ES-I3 (cell line): ENCODE data around the gene ADCYAP1R1.

Experiments used
- H3K36me3 ChIP-seq: 2 replicates; pipeline ENCODE4 v1.6.1; 2013; ENCODE audit warnings: mild to moderate bottlenecking, low read length, control low read depth, moderate library complexity; ENCODE audit not compliant: insufficient read depth
- H3K4me1 ChIP-seq: 2 replicates; pipeline ENCODE4 v1.6.1; 2013; ENCODE audit warnings: mild to moderate bottlenecking, control low read depth, low read length; ENCODE audit not compliant: insufficient read depth
- H3K9ac ChIP-seq: 2 replicates; pipeline ENCODE4 v1.6.1; 2013; ENCODE audit warnings: low read depth, mild to moderate bottlenecking, low read length, moderate library complexity
- H3K9me3 ChIP-seq: 2 replicates; pipeline ENCODE4 v1.6.1; 2013; ENCODE audit warnings: mild to moderate bottlenecking, low read length, moderate library complexity; ENCODE audit not compliant: control insufficient read depth, insufficient read depth

Gene ADCYAP1R1

DNA sequence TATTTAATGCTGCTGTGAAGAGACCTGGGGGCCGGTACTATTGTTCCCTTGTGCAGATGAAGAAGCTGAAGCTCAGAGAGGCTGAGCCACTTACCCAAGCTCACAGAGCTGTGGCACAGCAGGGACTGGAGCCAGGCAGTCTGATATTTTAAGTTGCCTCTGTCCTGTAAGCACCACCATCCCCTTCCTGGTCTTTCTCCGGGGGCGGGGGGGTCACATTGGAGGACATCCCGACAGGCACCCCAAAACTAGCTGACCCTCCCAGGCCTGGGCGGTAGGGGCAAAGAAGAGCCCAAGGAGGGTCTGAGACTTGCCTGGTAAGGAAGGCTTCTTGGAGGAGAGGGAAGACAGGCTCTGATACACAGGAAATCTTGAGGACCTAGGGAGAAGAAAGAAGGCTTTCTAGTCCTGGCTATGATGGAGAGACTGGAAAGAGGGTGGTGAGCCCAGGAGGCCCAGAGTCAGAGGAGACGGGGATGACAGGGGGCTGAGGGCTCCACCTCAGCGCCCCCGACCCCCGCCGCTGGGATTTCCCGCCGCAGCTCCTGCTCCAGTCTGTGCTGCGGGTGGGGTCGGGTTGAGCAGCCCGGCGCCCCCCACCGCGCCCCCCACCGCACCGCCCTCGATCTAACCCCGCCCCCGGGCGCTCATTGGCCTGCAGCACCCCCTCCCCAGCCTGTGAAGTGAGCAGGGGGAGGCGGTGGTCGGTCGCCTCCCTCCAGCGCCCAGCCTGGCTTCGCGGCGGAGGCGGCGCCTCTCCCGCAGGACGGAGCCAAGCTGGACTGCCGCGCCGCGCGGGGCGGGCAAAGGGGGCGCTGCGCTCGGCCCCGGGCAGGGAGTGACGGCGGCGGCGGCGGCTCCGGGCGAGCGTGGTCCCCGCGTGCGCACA, at the start of gene ADCYAP1R1:
Gene ADCYAP1R1, plus strand, starts transcription at position 711 of the 889 bp plus-strand sequence. CDS start 10,957 bp downstream, outside the sequence.
- Histone ChIP-seq H3K4me1 (peaks cover 7% of the 10 kb centered on the region; the same call in 1 of the 2 replicates), H3K9me3 (no peaks in the 10 kb centered on the region), H3K36me3 (no peaks in the 10 kb centered on the region), H3K9ac (peak within 1 kb of the TSS; percentile 71)

DNA sequence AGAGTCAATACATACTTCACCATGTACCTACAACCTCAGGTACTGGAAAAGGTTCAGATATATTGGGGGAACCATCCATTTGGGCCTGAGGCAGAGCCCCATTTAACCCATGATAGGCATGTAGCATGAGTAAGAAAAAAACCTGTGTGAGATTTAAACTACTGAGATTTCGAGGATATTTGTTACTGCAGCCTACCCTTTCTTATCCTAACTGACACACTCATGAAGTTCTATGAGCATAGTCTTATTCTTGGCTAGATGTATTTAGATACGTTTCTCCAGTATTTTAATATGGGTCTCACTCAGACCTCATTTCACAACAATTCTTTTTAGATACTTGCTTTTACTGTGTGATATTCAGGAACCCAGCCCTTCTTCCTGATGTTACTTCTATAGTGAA, 49.0 kb upstream of the ADCYAP1R1 start:
- Histone ChIP-seq H3K9me3 (no peaks in the 10 kb centered on the region), H3K9ac (no peak overlapping the region), H3K36me3 (peaks cover 2% of the 10 kb centered on the region; the same call in 1 of the 2 replicates), H3K4me1 (no peaks in the 10 kb centered on the region)

DNA sequence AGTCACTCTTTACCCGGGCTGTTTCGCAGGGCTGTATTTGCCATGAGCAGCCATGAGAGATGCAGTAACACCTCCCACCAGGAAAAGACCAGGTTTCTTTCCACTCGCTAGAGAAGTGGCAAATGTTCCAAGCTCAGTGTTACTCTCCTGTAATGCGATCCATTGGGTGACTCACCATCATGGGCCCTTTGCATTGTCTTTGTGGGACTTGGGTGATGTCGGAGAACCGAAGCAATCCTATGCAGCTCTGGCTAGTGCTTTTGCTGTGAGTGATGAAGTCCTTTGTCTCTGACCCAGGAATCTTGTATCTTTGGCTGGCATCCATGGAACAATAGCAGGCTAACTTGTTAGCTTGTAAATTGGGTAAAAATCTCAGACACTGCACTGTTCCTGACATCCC, 48.4 kb upstream of the ADCYAP1R1 start:
- H3K9me3 ChIP-seq = no peaks in the 10 kb centered on the region
- H3K36me3 ChIP-seq = peaks cover 2% of the 10 kb centered on the region; the same call in 1 of the 2 replicates
- no peak overlapping the region for H3K9ac ChIP-seq
- no peaks in the 10 kb centered on the region for H3K4me1 ChIP-seq

DNA sequence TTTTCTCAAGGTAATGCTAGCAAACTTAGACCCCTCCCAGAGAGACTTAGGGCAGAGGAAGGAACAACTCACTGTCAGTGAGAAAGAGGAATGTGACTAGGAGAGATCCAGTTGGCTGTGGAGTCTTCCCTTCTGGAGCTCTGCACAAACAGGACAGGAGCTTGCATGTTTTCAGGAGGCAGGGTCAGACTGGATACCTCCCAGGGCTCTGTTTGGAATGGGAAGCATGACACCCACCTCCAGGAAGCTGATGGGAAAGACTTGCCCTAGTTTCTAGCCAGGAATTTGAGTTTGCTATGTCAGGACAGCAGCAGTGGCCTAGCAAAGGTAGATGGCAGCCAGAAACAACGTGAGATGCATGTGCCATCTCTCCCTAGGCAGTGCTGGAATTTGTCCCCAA, 47.7 kb upstream of the ADCYAP1R1 start:
- Histone ChIP-seq H3K4me1 (no peaks in the 10 kb centered on the region), H3K9me3 (no peaks in the 10 kb centered on the region), H3K9ac (no peak overlapping the region), H3K36me3 (peaks cover 2% of the 10 kb centered on the region; the same call in 1 of the 2 replicates)

DNA sequence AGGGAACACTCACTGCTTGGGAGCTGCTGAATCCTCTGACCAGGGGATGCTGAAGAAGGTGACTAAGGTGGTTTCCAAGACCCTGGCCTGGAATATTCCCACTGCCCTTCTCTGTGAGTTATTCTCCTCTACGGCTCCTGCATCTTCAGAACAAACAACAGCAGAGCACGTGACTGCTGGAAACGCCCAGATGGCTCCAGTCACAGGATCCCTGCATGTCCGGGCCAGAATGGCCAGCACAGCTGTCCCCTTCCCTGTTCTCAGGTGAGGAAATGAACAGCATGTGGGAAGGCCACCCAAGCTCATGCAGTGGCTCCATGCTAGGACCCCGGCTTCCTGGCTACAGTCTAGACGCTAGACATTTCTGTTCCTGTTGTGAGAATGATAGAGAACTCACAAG, 45.3 kb upstream of the ADCYAP1R1 start:
- Histone ChIP-seq H3K9ac (no peak overlapping the region), H3K4me1 (no peaks in the 10 kb centered on the region), H3K9me3 (peaks cover 3% of the 10 kb centered on the region; the same call in 1 of the 2 replicates), H3K36me3 (peaks cover 2% of the 10 kb centered on the region; the same call in 1 of the 2 replicates)

DNA sequence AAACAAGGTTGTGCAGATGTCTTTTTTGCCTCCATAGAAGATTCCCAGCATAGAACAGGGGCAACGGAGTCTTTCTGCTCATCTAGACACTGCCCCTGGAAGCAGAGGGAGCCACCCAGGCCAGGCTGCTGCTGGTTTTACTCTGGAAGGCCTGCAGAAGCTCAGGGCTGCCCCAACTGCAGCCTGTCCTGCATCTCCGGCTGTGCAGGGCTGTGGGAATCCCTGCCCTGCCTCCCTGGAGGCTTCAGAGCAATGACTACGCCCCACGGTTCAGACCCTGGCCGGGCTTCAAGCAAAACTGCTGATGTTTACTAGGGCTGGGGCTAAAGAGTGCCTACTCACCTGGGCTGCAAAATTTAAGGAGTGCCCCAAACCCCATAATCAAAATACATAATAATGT, 44.5 kb upstream of the ADCYAP1R1 start:
- Histone ChIP-seq H3K9ac (no peak overlapping the region), H3K36me3 (peaks cover 2% of the 10 kb centered on the region; the same call in 1 of the 2 replicates), H3K4me1 (no peaks in the 10 kb centered on the region), H3K9me3 (peaks cover 3% of the 10 kb centered on the region; the same call in 1 of the 2 replicates)

DNA sequence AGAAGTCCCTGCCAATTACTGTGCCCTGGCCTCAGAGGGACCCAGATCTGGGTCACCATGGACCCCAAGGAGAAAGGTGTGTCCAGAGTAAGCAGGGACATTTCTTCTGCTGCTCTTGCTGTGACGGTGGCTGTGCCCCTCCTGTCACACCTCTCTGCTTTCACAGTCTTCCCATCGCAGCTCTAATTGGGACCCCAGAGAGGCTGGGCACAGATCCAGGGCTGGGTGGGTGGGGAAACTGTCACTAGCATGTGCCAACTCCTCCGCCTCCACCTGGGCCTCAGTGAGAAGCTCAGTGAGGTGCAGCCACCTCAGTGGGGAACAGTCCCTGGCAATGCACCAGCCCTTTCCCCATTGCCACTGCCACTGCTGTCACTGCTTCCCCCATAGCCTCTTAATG, 37.3 kb upstream of the ADCYAP1R1 start:
- Histone ChIP-seq H3K9ac (no peak overlapping the region), H3K36me3 (no peaks in the 10 kb centered on the region), H3K9me3 (peaks cover 3% of the 10 kb centered on the region; the same call in 1 of the 2 replicates), H3K4me1 (peaks cover 4% of the 10 kb centered on the region)

DNA sequence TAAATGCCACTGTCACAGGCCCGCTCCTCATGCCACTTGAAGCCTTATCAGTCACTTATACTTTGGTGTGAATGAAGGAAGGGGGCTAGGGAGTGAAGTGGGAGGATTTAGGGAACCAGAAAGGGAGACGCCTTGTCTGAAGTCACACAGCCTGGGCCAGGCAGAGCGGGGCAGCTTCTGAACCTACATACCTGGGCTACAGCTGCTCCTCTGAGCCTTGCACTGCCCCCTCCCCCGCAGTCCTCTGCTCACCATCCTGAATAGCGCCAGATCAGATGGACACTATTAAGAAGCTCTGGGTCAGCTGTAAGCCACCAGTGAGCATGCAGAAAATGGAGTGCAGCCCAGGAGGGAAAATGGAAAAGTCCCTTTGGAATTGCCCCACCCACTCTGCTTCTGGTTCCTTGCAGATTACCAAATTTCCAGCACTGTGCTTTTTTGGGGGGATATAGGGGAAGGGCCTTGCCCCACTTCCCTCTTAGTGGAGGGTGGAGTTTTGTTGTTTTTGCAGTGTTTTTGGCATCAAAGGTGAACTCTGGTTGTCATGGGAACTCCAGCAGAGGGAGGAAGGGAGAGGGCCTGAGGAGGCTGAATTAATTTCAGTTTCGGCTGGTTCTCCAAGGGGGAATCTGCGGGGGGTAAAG, 35.0 kb upstream of the ADCYAP1R1 start:
- Histone ChIP-seq H3K9ac (no peak overlapping the region), H3K36me3 (no peaks in the 10 kb centered on the region)

DNA sequence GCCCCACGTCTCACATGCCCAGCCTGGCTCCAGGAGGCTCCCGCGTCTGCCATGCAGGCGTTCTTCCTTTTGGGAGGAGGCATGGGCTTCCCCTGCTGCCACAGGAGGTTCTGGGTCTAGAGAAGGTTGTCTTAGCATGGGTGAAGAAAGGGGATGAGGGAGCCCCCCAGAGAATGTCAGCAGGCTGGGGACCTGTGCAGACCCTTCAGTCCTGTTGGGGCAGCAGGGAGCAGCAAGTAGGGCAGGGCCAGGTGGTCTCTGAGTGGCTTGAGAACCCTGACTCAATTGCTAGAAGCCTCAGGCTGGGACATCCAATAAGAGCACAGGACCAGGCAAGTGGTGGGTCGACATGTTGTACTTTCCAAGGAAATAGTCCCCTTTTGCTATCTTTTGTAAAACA, 34.4 kb upstream of the ADCYAP1R1 start:
- H3K36me3 ChIP-seq = no peaks in the 10 kb centered on the region

More for the DNA sequence above, 35.0 kb upstream of the ADCYAP1R1 start:
- Histone ChIP-seq H3K9me3 (no peaks in the 10 kb centered on the region), H3K4me1 (peaks cover 16% of the 10 kb centered on the region)

DNA sequence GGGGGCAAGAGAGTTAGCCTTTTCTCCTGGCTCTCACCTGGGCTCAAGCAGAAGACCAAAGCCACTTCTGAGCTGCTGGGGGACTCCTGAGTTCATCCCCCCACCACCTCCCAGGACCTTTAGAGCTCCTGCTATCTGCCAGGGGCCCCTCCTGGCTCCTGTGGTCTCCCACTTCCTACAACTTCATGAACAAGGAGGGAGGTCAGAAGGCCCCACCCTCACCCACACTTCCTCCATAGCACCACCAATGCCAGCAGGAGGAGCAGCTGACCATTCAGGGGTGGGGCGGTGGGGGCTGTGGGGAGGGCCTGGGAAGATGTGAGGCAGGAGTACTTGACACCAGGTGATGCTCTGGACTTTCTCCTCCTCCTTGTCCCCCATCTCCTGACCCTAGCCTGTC, 32.6 kb upstream of the ADCYAP1R1 start:
- Histone ChIP-seq H3K9me3 (no peaks in the 10 kb centered on the region), H3K36me3 (no peaks in the 10 kb centered on the region), H3K9ac (no peak overlapping the region)

More for the DNA sequence above, 34.4 kb upstream of the ADCYAP1R1 start:
- Histone ChIP-seq H3K4me1 (peaks cover 16% of the 10 kb centered on the region), H3K9ac (no peak overlapping the region), H3K9me3 (no peaks in the 10 kb centered on the region)

DNA sequence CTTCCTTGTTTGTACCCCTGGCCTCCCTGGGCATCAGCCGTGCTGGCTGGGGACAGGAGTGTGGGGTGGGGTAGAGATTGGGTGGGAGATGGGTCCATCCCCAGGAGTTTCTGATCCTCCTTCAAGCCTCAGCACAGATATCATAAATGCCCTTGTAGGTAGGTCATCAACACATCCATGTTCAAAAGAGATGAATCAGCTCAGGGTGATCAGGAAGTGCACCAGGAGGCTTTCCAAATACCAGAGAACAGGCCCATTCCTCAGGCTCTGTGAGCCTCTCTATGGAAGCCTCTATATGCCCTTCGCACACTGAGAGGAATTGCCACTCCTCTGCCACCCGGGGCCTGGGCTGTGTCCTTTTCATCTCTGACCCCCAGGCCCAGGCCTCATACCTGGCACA, 31.9 kb upstream of the ADCYAP1R1 start:
- Histone ChIP-seq H3K4me1 (peaks cover 16% of the 10 kb centered on the region), H3K9me3 (no peaks in the 10 kb centered on the region), H3K9ac (no peak overlapping the region), H3K36me3 (no peaks in the 10 kb centered on the region)

More for the DNA sequence above, 32.6 kb upstream of the ADCYAP1R1 start:
- peaks cover 16% of the 10 kb centered on the region for H3K4me1 ChIP-seq

DNA sequence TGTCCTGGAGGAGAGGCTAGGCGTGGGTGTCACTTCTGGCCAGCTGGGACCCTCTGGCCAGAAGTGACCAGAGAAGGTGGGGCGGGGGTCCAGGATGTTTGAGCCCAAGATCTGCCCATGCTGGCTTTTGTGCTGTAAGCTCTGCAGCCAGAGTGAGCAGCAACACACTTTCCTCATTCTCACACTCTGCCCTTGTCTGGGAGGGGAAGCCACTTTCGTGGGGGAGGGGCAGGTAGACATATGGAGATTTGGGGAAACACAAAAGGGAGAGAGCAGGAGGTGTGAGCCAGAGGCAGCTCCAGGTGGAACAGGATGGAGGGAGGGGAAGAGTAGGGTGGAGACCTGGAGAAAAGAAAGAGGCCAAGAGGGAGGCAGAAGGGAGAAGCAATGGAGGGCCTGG, 31.5 kb upstream of the ADCYAP1R1 start:
- Histone ChIP-seq H3K36me3 (no peaks in the 10 kb centered on the region), H3K9me3 (no peaks in the 10 kb centered on the region), H3K9ac (no peak overlapping the region)

DNA sequence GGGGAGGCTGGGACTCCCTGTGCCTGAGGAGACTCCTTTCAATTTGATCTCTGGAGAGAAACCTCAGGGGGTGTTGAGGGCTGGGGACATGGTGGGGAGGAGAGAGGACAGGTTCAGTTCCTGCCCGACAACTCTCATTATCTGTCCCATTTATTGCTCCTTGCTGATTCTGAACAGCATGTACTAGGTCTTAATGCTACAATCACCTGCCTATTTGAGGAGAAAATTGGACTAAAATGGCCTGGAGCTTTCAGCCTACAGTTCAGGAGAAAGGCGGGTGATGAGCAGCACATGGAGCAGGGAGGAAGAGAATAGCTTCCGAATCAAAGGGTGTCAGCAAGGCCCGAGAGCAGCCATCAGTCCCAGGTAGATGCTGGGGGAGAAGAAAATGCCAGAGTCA, 30.0 kb upstream of the ADCYAP1R1 start:
- Histone ChIP-seq H3K9me3 (no peaks in the 10 kb centered on the region), H3K9ac (no peak overlapping the region), H3K4me1 (peaks cover 19% of the 10 kb centered on the region), H3K36me3 (no peaks in the 10 kb centered on the region)

More for the DNA sequence above, 31.5 kb upstream of the ADCYAP1R1 start:
- H3K4me1 ChIP-seq = peaks cover 16% of the 10 kb centered on the region

DNA sequence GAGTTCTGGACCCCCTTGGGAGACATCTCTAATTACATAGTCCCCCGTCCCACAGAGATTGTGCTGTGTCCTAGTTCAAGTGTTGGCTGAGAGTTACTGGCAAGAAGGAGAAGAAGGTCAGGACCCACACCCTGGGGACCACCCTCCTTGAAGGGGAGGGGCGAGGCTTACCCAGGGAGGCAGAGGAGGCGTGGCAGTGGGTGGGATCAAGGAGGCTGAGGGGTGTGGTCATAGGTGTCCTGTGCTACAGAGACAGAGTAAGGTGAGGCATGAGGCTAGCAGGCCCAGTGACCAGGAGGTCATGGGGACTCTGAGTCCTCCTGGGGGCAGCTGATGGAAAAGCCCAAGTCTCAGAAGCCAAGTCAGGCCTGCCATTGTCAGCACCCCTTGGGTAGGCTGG, 29.4 kb upstream of the ADCYAP1R1 start:
- Histone ChIP-seq H3K9ac (no peak overlapping the region), H3K9me3 (no peaks in the 10 kb centered on the region)

More for the DNA sequence above, 29.4 kb upstream of the ADCYAP1R1 start:
- H3K36me3 ChIP-seq = no peaks in the 10 kb centered on the region
- H3K4me1 ChIP-seq = peaks cover 22% of the 10 kb centered on the region
